ENCODE data around the gene GRK5. TPM values are rescaled to one million over a fixed set of nuclear protein-coding genes. Genes with fewer than 3 reads are reported as not detected.

The GRK5 gene
- total RNA-seq, 3 donors from 2014 or later (not counting 1 experiment from before 2014, with no cell fraction given): 37.6 to 54.3 (median 47.9) TPM

DNA sequence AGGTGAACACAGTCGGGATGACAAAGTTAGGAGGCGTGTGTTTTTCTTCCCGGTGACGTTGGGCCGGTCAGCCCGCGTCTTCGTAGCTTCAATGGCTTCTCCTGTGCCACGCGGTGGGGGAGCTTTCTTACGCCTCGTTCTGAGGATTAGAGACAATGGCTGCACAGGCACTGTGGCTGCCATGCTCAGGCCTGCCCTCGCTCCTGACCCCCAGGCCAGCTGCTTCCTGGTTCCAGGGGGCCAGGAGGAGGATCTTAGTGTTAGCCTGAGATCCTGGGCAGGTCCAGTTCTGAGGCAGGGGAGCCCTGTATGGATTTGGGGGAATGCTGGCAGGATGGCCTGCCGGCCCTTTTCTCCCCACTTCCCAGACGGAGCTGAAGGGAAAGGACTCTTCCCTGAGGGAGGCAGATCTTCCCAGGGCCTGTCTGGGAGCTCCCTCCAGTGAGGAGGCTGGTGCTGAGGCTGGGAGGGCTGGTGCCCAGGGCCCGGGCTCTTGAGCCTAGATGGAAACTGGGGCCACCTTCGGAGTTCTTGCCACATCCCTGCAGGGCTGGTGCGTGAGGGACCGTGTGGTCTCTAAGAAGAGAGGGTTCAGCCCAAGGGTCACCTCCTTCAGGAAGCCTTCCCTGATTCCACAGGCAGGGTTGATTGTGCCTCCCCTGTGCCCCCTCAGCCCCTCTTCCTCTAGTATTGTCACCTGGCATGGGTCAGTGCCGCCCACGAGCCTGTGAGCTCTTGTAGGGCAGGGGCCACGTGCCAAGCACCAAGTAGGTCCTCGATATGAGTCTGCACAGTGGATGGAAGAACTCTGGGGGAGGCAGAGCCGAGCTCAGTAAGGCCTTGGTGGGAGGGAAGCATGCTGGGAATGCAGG lies 101.4 kb downstream of the GRK5 start:
- Mint-ChIP-seq H3K27ac (peak overlapping the region; percentile 53 to 92), H3K4me3 (peak overlapping the region; percentile 37), H3K27me3 (ENCODE audit: low read depth in 2 of 2) (peaks cover 0 to 7% of the 10 kb centered on the region in 2 donors), H3K4me1 (peaks cover 81 to 89% of the 10 kb centered on the region in 2 donors), H3K9me3 (peaks cover 0 to 6% of the 10 kb centered on the region in 2 donors), H3K36me3 (no peaks in the 10 kb centered on the region)
- no peak for ATAC-seq
- TF ChIP-seq, protein P1, sequence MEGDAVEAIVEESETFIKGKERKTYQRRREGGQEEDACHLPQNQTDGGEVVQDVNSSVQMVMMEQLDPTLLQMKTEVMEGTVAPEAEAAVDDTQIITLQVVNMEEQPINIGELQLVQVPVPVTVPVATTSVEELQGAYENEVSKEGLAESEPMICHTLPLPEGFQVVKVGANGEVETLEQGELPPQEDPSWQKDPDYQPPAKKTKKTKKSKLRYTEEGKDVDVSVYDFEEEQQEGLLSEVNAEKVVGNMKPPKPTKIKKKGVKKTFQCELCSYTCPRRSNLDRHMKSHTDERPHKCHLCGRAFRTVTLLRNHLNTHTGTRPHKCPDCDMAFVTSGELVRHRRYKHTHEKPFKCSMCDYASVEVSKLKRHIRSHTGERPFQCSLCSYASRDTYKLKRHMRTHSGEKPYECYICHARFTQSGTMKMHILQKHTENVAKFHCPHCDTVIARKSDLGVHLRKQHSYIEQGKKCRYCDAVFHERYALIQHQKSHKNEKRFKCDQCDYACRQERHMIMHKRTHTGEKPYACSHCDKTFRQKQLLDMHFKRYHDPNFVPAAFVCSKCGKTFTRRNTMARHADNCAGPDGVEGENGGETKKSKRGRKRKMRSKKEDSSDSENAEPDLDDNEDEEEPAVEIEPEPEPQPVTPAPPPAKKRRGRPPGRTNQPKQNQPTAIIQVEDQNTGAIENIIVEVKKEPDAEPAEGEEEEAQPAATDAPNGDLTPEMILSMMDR (IDR thresholded peaks at IDR 0.05): no peak
- Histone ChIP-seq H3K27ac (ENCODE audit: low read length) (no peak overlapping the region), H3K9me3 (ENCODE audit: control insufficient read depth, insufficient read depth, low read length) (no peaks in the 10 kb centered on the region), H3K36me3 (ENCODE audit: control insufficient read depth, insufficient read depth, low read length) (no peaks in the 10 kb centered on the region), H3K4me1 (ENCODE audit: control insufficient read depth, insufficient read depth, low read length) (peaks cover 92% of the 10 kb centered on the region), H3K27me3 (ENCODE audit: control insufficient read depth, insufficient read depth, low read length) (peaks cover 10% of the 10 kb centered on the region), H3K4me3 (ENCODE audit: low read length) (no peak overlapping the region)
- intact Hi-C loops (cut with micrococcal nuclease): loop anchor here (5.0 kb wide), 2 partner anchors 64 to 176 kb away; no protein-coding TSS in a partner anchor
- DNase-seq: no peak
- WGBS (ENCODE audit: insufficient coverage): 90% methylated on average over 24 of the region's 24 CpGs

DNA sequence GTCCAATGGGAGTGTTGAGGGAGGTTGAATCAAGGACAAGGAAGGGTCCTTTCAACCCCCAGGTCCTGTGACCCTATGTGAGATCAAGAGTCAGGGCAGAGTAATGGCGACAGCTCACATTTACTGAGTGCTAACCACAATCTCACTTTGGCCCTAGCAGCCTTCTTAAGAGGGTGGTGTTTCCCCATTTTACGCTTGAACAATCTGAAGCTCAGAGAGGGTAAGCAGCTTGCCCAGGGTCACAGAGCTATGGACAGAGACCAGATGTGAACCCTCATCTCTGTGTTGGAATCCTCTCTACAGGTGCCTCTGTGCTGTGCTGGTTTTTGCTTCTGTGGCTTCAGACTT lies 102.0 kb downstream of the GRK5 start:
- 36% methylated on average over 2 of the region's 2 CpGs for WGBS (ENCODE audit: insufficient coverage)
- Histone ChIP-seq H3K27me3 (ENCODE audit: control insufficient read depth, insufficient read depth, low read length) (peaks cover 13% of the 10 kb centered on the region), H3K9me3 (ENCODE audit: control insufficient read depth, insufficient read depth, low read length) (no peaks in the 10 kb centered on the region), H3K27ac (ENCODE audit: low read length) (no peak overlapping the region), H3K36me3 (ENCODE audit: control insufficient read depth, insufficient read depth, low read length) (no peaks in the 10 kb centered on the region), H3K4me1 (ENCODE audit: control insufficient read depth, insufficient read depth, low read length) (peaks cover 92% of the 10 kb centered on the region), H3K4me3 (ENCODE audit: low read length) (no peak overlapping the region)
- no peaks in the 10 kb centered on the region for H3K36me3 Mint-ChIP-seq
- TF ChIP-seq, protein P1 (IDR thresholded peaks at IDR 0.05): no peak
- H3K27ac Mint-ChIP-seq: peak overlapping the region; percentile 53 to 92
- H3K4me3 Mint-ChIP-seq: peak overlapping the region; percentile 37
- peak; percentile 19 to 43 (median 28) for ATAC-seq
- peaks cover 0 to 6% of the 10 kb centered on the region in 2 donors for H3K9me3 Mint-ChIP-seq
- intact Hi-C loops (cut with micrococcal nuclease): loop anchor here (5.0 kb wide), 2 partner anchors 63 to 177 kb away; no protein-coding TSS in a partner anchor
- H3K4me1 Mint-ChIP-seq: peaks cover 84 to 92% of the 10 kb centered on the region in 2 donors
- DNase-seq: no peak
- H3K27me3 Mint-ChIP-seq (ENCODE audit: low read depth in 2 of 2): peaks cover 0 to 7% of the 10 kb centered on the region in 2 donors

DNA sequence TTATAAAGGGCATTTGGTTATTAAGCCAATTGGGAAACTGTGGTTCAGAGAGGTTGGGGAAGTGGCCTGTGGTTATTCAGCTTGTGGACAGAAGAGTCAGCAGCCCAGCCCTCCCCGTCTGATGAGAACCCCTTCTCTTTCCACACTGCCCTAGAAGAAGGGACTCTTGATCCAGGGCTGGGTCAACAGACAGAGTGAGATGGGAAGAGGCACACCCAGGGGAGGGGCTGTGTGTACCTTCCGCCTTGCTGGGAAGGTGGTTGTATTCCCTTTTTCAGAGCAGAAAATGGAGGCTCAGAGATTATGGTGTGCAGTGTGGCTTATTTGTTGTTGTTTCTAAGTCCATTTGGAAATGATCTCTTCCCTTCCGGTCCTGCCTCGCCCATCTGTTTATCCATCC lies 103.4 kb downstream of the GRK5 start:
- H3K4me1 Mint-ChIP-seq: peaks cover 84 to 92% of the 10 kb centered on the region in 2 donors
- DNase-seq (no peak), ATAC-seq (no peak)
- Histone ChIP-seq H3K36me3 (ENCODE audit: control insufficient read depth, insufficient read depth, low read length) (no peaks in the 10 kb centered on the region), H3K4me3 (ENCODE audit: low read length) (no peak overlapping the region), H3K4me1 (ENCODE audit: control insufficient read depth, insufficient read depth, low read length) (peaks cover 92% of the 10 kb centered on the region), H3K9me3 (ENCODE audit: control insufficient read depth, insufficient read depth, low read length) (no peaks in the 10 kb centered on the region), H3K27ac (ENCODE audit: low read length) (no peak overlapping the region), H3K27me3 (ENCODE audit: control insufficient read depth, insufficient read depth, low read length) (peaks cover 20% of the 10 kb centered on the region)
- peak overlapping the region; percentile 83 for H3K4me3 Mint-ChIP-seq
- H3K36me3 Mint-ChIP-seq: no peaks in the 10 kb centered on the region
- H3K9me3 Mint-ChIP-seq: peaks cover 0 to 6% of the 10 kb centered on the region in 2 donors
- peak overlapping the region; percentile 66 to 92 for H3K27ac Mint-ChIP-seq
- 71% methylated on average over 4 of the region's 4 CpGs for whole genome bisulfite sequencing (ENCODE audit: insufficient coverage)
- TF ChIP-seq, protein P1 (IDR thresholded peaks at IDR 0.05): no peak
- intact Hi-C loops (cut with micrococcal nuclease): no loop called here
- H3K27me3 Mint-ChIP-seq (ENCODE audit: low read depth in 2 of 2): peaks cover 0 to 11% of the 10 kb centered on the region in 2 donors

Data from natural killer cell (primary cell).